ENCODE data around the gene AMER2.

DNA sequence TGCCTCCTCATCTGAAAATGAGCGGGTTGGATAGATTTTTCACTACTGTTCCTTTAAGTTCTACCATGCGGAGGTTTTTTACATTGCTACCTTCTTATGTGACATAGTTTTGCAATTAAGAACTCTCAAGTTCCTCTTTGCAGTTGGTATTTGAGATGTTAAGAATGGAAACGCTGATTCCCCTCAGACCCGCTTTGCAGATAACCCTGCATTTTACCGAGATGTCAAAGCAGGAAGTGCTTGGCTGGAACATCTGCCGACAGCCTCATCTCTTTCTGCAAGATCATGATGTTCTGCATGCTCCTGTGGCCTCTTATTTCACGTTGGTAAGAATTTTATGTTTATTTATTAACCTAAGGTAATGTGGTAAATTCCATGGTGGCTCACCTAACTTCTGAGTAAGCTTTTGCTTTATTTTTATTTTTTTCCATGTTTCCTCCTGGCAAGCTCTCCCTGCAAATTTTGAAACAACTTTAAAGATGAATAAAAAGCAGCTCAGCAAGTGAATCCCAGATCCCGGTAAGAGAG lies 53.6 kb downstream of the AMER2 start:
- TF ChIP-seq, protein P1, sequence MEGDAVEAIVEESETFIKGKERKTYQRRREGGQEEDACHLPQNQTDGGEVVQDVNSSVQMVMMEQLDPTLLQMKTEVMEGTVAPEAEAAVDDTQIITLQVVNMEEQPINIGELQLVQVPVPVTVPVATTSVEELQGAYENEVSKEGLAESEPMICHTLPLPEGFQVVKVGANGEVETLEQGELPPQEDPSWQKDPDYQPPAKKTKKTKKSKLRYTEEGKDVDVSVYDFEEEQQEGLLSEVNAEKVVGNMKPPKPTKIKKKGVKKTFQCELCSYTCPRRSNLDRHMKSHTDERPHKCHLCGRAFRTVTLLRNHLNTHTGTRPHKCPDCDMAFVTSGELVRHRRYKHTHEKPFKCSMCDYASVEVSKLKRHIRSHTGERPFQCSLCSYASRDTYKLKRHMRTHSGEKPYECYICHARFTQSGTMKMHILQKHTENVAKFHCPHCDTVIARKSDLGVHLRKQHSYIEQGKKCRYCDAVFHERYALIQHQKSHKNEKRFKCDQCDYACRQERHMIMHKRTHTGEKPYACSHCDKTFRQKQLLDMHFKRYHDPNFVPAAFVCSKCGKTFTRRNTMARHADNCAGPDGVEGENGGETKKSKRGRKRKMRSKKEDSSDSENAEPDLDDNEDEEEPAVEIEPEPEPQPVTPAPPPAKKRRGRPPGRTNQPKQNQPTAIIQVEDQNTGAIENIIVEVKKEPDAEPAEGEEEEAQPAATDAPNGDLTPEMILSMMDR (IDR thresholded peaks at IDR 0.05; ENCODE audit: low read depth, low read length, poor library complexity, severe bottlenecking): no peak
- TF ChIP-seq EZH2phosphoT487 (IDR thresholded peaks at IDR 0.05; ENCODE audit: borderline replicate concordance, low read length): no peak
